ENCODE data around the gene OPN4. TPM values are rescaled to one million over a fixed set of nuclear protein-coding genes. Genes with fewer than 3 reads are reported as not detected.
A peak's percentile ranks its signal among the peaks of the same experiment; 100 is the strongest.

The OPN4 gene
- polyA plus RNA-seq, 1 of the 3 experiments (the other 2 are of a cell fraction): 0.03 TPM

- no peaks in the 10 kb centered on the region for H3F3A ChIP-seq (replicated peaks; ENCODE audit: insufficient read depth)
- H3K4me1 ChIP-seq (ENCODE audit: control insufficient read depth in 1 of 2, insufficient read depth in 2 of 2, low read depth in 1 of 2, low read length in 1 of 2): peaks cover 0 to 19% of the 10 kb centered on the region in 2 experiments; a peak in 1 of 4 replicates
- H3K9ac ChIP-seq: no peak overlapping the region
- 92% methylated on average over 19 of the region's 19 CpGs for WGBS (ENCODE audit: low lambda C conversion rate)
- H4K20me1 ChIP-seq (ENCODE audit: insufficient read depth): no peaks in the 10 kb centered on the region
- no peaks in the 10 kb centered on the region for H3K36me3 ChIP-seq (replicated peaks in 1 of 2; ENCODE audit: control insufficient read depth in 1 of 2, insufficient read depth in 2 of 2, low read length in 1 of 2)
- no peak overlapping the region for H2AFZ ChIP-seq (ENCODE audit: low read depth)
- H3K4me3 ChIP-seq (ENCODE audit: low read depth in 2 of 2, low read length in 1 of 2): no peak overlapping the region
- POLR2A ChIA-PET: no interaction called here
- CTCF ChIA-PET: interaction anchor here (0.7 to 1.6 kb wide), 8 partner anchors 9 to 253 kb away, joined by 3 to 10 read pairs (median 4); no protein-coding TSS in a partner anchor
- DNase-seq: no peak
- no peaks in the 10 kb centered on the region for H3K9me2 ChIP-seq
- H3K27me3 ChIP-seq (ENCODE audit: insufficient read depth): no peaks in the 10 kb centered on the region
- H3K4me2 ChIP-seq: no peak overlapping the region
- peak overlapping the region in 1 of 2 experiments; percentile 17; a peak in 1 of 4 replicates for H3K27ac ChIP-seq (ENCODE audit: low read depth in 2 of 2, low read length in 1 of 2)
- no peak for TF ChIP-seq MEF2A (IDR thresholded peaks at IDR 0.05; ENCODE audit: borderline replicate concordance, low read depth)
- no peak for TF ChIP-seq REST (IDR thresholded peaks at IDR 0.05; ENCODE audit: low read depth, low read length)
- no peak for TF ChIP-seq SMC3 (IDR thresholded peaks at IDR 0.05; ENCODE audit: low read depth, low read length)
- no peak for TF ChIP-seq ELF1 (IDR thresholded peaks at IDR 0.05)
- no peaks in the 10 kb centered on the region for H3K79me2 ChIP-seq (ENCODE audit: insufficient read depth)
- no peaks in the 10 kb centered on the region for H3K9me3 ChIP-seq
Measured at GRCh38 chr10:86686972-86687371, 32.6 kb downstream of the OPN4 start.

GRCh38 chr10:86687750-86688149, 33.4 kb downstream of the OPN4 start:
- Histone ChIP-seq H3K79me2 (ENCODE audit: insufficient read depth) (no peaks in the 10 kb centered on the region), H3K9me3 (no peaks in the 10 kb centered on the region), H3K36me3 (replicated peaks in 1 of 2; ENCODE audit: control insufficient read depth in 1 of 2, insufficient read depth in 2 of 2, low read length in 1 of 2) (no peaks in the 10 kb centered on the region), H4K20me1 (ENCODE audit: insufficient read depth) (no peaks in the 10 kb centered on the region), H3K27ac (ENCODE audit: low read depth in 2 of 2, low read length in 1 of 2) (peak overlapping the region in 1 of 2 experiments; percentile 17; a peak in 2 of 4 replicates), H3K4me2 (peak overlapping the region; percentile 39), H3K4me3 (ENCODE audit: low read depth in 2 of 2, low read length in 1 of 2) (no peak overlapping the region), H3K9ac (no peak overlapping the region), H3K27me3 (ENCODE audit: insufficient read depth) (no peaks in the 10 kb centered on the region), H3K4me1 (ENCODE audit: control insufficient read depth in 1 of 2, insufficient read depth in 2 of 2, low read depth in 1 of 2, low read length in 1 of 2) (peaks cover 0 to 15% of the 10 kb centered on the region in 2 experiments; a peak in 1 of 4 replicates), H2AFZ (ENCODE audit: low read depth) (0 out of 2 replicates have a peak overlapping the region, but pooled peaks have one; percentile 1), H3K9me2 (no peaks in the 10 kb centered on the region), H3F3A (replicated peaks; ENCODE audit: insufficient read depth) (no peaks in the 10 kb centered on the region)
- POLR2A ChIA-PET: no interaction called here
- DNase-seq: no peak
- no peak for TF ChIP-seq FOXJ3 (CRISPR knock-in tag; IDR thresholded peaks at IDR 0.05)
- TF ChIP-seq EZH2phosphoT487 (IDR thresholded peaks at IDR 0.05; ENCODE audit: borderline replicate concordance, low read depth): no peak
- no peak for TF ChIP-seq IRF3 (IDR thresholded peaks at IDR 0.05; ENCODE audit: low read depth, low read length)
- TF ChIP-seq MEF2A (IDR thresholded peaks at IDR 0.05; ENCODE audit: borderline replicate concordance, low read depth): no peak
- no peak for TF ChIP-seq GABPA (IDR thresholded peaks at IDR 0.05; ENCODE audit: low read depth)
- no peak for TF ChIP-seq RFX5 (IDR thresholded peaks at IDR 0.05; ENCODE audit: low read length)
- no peak for TF ChIP-seq RCOR1 (IDR thresholded peaks at IDR 0.05; ENCODE audit: low read length)
- 0 out of 2 replicates have a peak, but pooled peaks have one; percentile 23 for TF ChIP-seq TEAD4 (IDR thresholded peaks at IDR 0.05; ENCODE audit: borderline replicate concordance, insufficient read depth)
- CTCF ChIA-PET: interaction anchor here (0.7 to 3.5 kb wide), 13 partner anchors 8 to 257 kb away, joined by 3 to 39 read pairs (median 4); no protein-coding TSS in a partner anchor
- WGBS (ENCODE audit: low lambda C conversion rate): 32% methylated on average over 4 of the region's 4 CpGs
